BLaER1 (cell line): ENCODE measurements around the gene KNSTRN.

Experiments
- H3K27ac ChIP-seq: shearing (Covaris generic); formaldehyde crosslinking; 2 replicates; pipeline ENCODE4 v1.8.1; 2022
- H3K27me3 ChIP-seq: shearing (Covaris generic); formaldehyde crosslinking; 2 replicates; pipeline ENCODE4 v1.8.1; 2022
- H3K36me3 ChIP-seq: shearing (Covaris generic); formaldehyde crosslinking; 2 replicates; pipeline ENCODE4 v1.8.1; 2022
- H3K4me1 ChIP-seq: shearing (Covaris generic); formaldehyde crosslinking; 2 replicates; pipeline ENCODE4 v1.8.1; 2022
- H3K4me2 ChIP-seq: shearing (Covaris generic); formaldehyde crosslinking; 2 replicates; pipeline ENCODE4 v1.8.1; 2022
- H3K4me3 ChIP-seq: shearing (Covaris generic); formaldehyde crosslinking; 2 replicates; pipeline ENCODE4 v1.8.1; 2022
- H3K9ac ChIP-seq: shearing (Covaris generic); formaldehyde crosslinking; 2 replicates; pipeline ENCODE4 v1.8.1; 2022
- H3K9me3 ChIP-seq: shearing (Covaris generic); formaldehyde crosslinking; 2 replicates; pipeline ENCODE4 v1.8.1; 2022
- H4K20me1 ChIP-seq: shearing (Covaris generic); formaldehyde crosslinking; 2 replicates; pipeline ENCODE4 v1.8.1; 2022
- Cebpa-rat ChIP-seq: shearing (Covaris generic); IDR thresholded peaks from 2 replicates; pipeline ENCODE4 v1.8.1; 2022

The KNSTRN gene

GRCh38 chr15:40345225-40345866, 37.2 kb upstream of the KNSTRN start:
- Histone ChIP-seq H3K4me1 (peaks cover 58% of the 10 kb centered on the region), H3K9me3 (no peaks in the 10 kb centered on the region), H3K9ac (no peak overlapping the region), H3K36me3 (no peaks in the 10 kb centered on the region), H3K27me3 (no peaks in the 10 kb centered on the region), H3K4me3 (no peak overlapping the region), H3K4me2 (no peak overlapping the region), H4K20me1 (no peaks in the 10 kb centered on the region), H3K27ac (no peak overlapping the region)
- no peak for TF ChIP-seq Cebpa-rat

- Histone ChIP-seq H3K4me1 (peaks cover 58% of the 10 kb centered on the region), H3K27ac (no peak overlapping the region), H3K4me2 (no peak overlapping the region), H3K9ac (no peak overlapping the region), H3K9me3 (no peaks in the 10 kb centered on the region), H4K20me1 (no peaks in the 10 kb centered on the region), H3K27me3 (no peaks in the 10 kb centered on the region), H3K4me3 (no peak overlapping the region), H3K36me3 (no peaks in the 10 kb centered on the region)
- no peak for TF ChIP-seq Cebpa-rat
Observed at GRCh38 chr15:40345867-40346578, 36.5 kb upstream of the KNSTRN start.

- Histone ChIP-seq H3K9ac (no peak overlapping the region), H3K36me3 (no peaks in the 10 kb centered on the region), H3K27ac (no peak overlapping the region), H3K4me2 (no peak overlapping the region), H3K9me3 (no peaks in the 10 kb centered on the region), H3K4me1 (peaks cover 58% of the 10 kb centered on the region), H4K20me1 (no peaks in the 10 kb centered on the region), H3K4me3 (no peak overlapping the region), H3K27me3 (no peaks in the 10 kb centered on the region)
- TF ChIP-seq Cebpa-rat: no peak
Observed at GRCh38 chr15:40346579-40347558, 35.7 kb upstream of the KNSTRN start.

GRCh38 chr15:40347559-40348473, 34.7 kb upstream of the KNSTRN start:
- Histone ChIP-seq H3K9me3 (no peaks in the 10 kb centered on the region), H3K9ac (no peak overlapping the region), H3K27ac (0 out of 2 replicates have a peak overlapping the region, but pooled peaks have one; percentile 35), H3K27me3 (no peaks in the 10 kb centered on the region), H3K4me1 (peaks cover 57% of the 10 kb centered on the region), H4K20me1 (no peaks in the 10 kb centered on the region), H3K36me3 (no peaks in the 10 kb centered on the region), H3K4me2 (peak overlapping the region; percentile 55), H3K4me3 (no peak overlapping the region)
- no peak for TF ChIP-seq Cebpa-rat

- Histone ChIP-seq H3K27ac (peak overlapping the region; percentile 35; the same call in 1 of the 2 replicates), H3K36me3 (no peaks in the 10 kb centered on the region), H3K9me3 (no peaks in the 10 kb centered on the region), H3K9ac (no peak overlapping the region), H3K27me3 (no peaks in the 10 kb centered on the region), H3K4me2 (peak overlapping the region; percentile 55), H3K4me3 (no peak overlapping the region), H4K20me1 (no peaks in the 10 kb centered on the region), H3K4me1 (peaks cover 51% of the 10 kb centered on the region)
- TF ChIP-seq Cebpa-rat: no peak
Observed at GRCh38 chr15:40348474-40348870, 34.0 kb upstream of the KNSTRN start.

GRCh38 chr15:40349163-40349562, 33.4 kb upstream of the KNSTRN start:
- Histone ChIP-seq H3K9ac (no peak overlapping the region), H4K20me1 (0 out of 2 replicates have a peak, but pooled peaks cover 5% of the 10 kb centered on the region), H3K27ac (peak overlapping the region; percentile 35; the same call in 1 of the 2 replicates), H3K36me3 (no peaks in the 10 kb centered on the region), H3K9me3 (no peaks in the 10 kb centered on the region), H3K4me1 (peaks cover 47% of the 10 kb centered on the region), H3K27me3 (no peaks in the 10 kb centered on the region), H3K4me2 (peak overlapping the region; percentile 55), H3K4me3 (no peak overlapping the region)
- TF ChIP-seq Cebpa-rat: no peak

GRCh38 chr15:40352281-40352901, 30.1 kb upstream of the KNSTRN start:
- Histone ChIP-seq H3K4me3 (no peak overlapping the region), H3K4me1 (peaks cover 41% of the 10 kb centered on the region), H4K20me1 (0 out of 2 replicates have a peak, but pooled peaks cover 19% of the 10 kb centered on the region), H3K9me3 (no peaks in the 10 kb centered on the region), H3K27me3 (no peaks in the 10 kb centered on the region), H3K9ac (no peak overlapping the region), H3K36me3 (no peaks in the 10 kb centered on the region), H3K4me2 (no peak overlapping the region), H3K27ac (no peak overlapping the region)
- TF ChIP-seq Cebpa-rat: no peak

- Histone ChIP-seq H4K20me1 (peaks cover 24% of the 10 kb centered on the region), H3K27me3 (no peaks in the 10 kb centered on the region)
- TF ChIP-seq Cebpa-rat: no peak
Observed at GRCh38 chr15:40353697-40354096, 28.8 kb upstream of the KNSTRN start.

More at GRCh38 chr15:40353697-40354096, 28.8 kb upstream of the KNSTRN start:
- Histone ChIP-seq H3K4me1 (peaks cover 43% of the 10 kb centered on the region), H3K9ac (no peak overlapping the region), H3K27ac (no peak overlapping the region), H3K4me2 (no peak overlapping the region), H3K36me3 (no peaks in the 10 kb centered on the region), H3K4me3 (no peak overlapping the region), H3K9me3 (no peaks in the 10 kb centered on the region)
